GM12878 (cell line): Measurements from ENCODE around the gene ABL1. TPM values are rescaled to one million over a fixed set of nuclear protein-coding genes. Genes with fewer than 3 reads are reported as not detected.
A peak's percentile ranks its signal among the peaks of the same experiment; 100 is the strongest.

Experiments
- ATAC-seq: fragments of 200-7000 bp; cut with Tn5 transposase; 3 replicates; pipeline ENCODE4 v1.9.1; 2020; ENCODE audit warnings: mild to moderate bottlenecking, moderate library complexity
- BruUV-seq: library from RNA; stranded (reverse); fragments of 400-500 nt; replicated peaks from 2 replicates; lab custom pipeline; 2021; lab: Mats Ljungman, UMichigan
- CTCF ChIA-PET: fragments of 300-600 bp; sonication (Branson Sonifier 250); formaldehyde crosslinking; extraction: SDS; loops from one replicate; lab custom pipeline; 2021; ENCODE audit warnings: inconsistent platforms; lab: Yijun Ruan, JAX
- POLR2A ChIA-PET: fragments of 350-600 bp; formaldehyde crosslinking; extraction: SDS; loops from one replicate; lab custom pipeline; 2021; ENCODE audit warnings: inconsistent platforms; lab: Charles Lee
- RAD21 ChIA-PET: fragments of 300-600 bp; sonication (Branson Sonifier 250); formaldehyde crosslinking; loops from one replicate; lab custom pipeline; 2023; ENCODE audit warnings: antibody characterized with exemption; ENCODE audit not compliant: unreplicated experiment; lab: Charles Lee
- SMC1A ChIA-PET: fragments of 300-600 bp; sonication (Branson Sonifier 250); formaldehyde crosslinking; loops from one replicate; lab custom pipeline; 2023; ENCODE audit not compliant: unreplicated experiment, uncharacterized antibody; lab: Charles Lee
- DNase-seq: peaks from one replicate; pipeline ENCODE4 v3.0.0-alpha.2; 2011; ENCODE audit warnings: low read depth, low spot score
- FAIRE-seq: peaks from 3 replicates; lab custom pipeline; 2011; peaks lifted over from hg19 to GRCh38; lab: Jason Lieb, UNC
- H2AFZ ChIP-seq: 2 replicates; pipeline ENCODE4 v1.6.0; 2011; ENCODE audit warnings: low read depth, low read length, control low read depth; ENCODE audit not compliant: control insufficient read depth
- H3K27ac ChIP-seq: 2 replicates; pipeline ENCODE4 v1.5.1; 2011; ENCODE audit warnings: control low read depth; ENCODE audit not compliant: control insufficient read depth, insufficient read depth
- H3K27me3 ChIP-seq, 2 experiments: replicated peaks in 1 of 2; 2 replicates each; pipeline versions ENCODE4 v1.6.0 to v1.6.1; 2011; ENCODE audit warnings: low read length in 1 of 2; ENCODE audit not compliant: control insufficient read depth in 2 of 2, insufficient read depth in 2 of 2
- H3K36me3 ChIP-seq, 2 experiments: 2 replicates each; pipeline ENCODE4 v1.5.1; 2011; ENCODE audit warnings: low read length in 1 of 2; ENCODE audit not compliant: control insufficient read depth in 2 of 2, insufficient read depth in 2 of 2
- H3K4me1 ChIP-seq: 2 replicates; pipeline ENCODE4 v1.6.1; 2011; ENCODE audit warnings: mild to moderate bottlenecking, low read length, moderate library complexity, mixed read lengths; ENCODE audit not compliant: control insufficient read depth, insufficient read depth
- H3K4me2 ChIP-seq: 2 replicates; pipeline ENCODE4 v1.6.0; 2011; ENCODE audit warnings: control low read depth; ENCODE audit not compliant: control insufficient read depth, insufficient read depth
- H3K4me3 ChIP-seq: fragments of 200-600 bp; sonication (generic); 2 replicates; pipeline ENCODE4 v1.5.1; 2016
- H3K79me2 ChIP-seq: 2 replicates; pipeline ENCODE4 v1.6.0; 2011; ENCODE audit warnings: low read length; ENCODE audit not compliant: control insufficient read depth, insufficient read depth
- H3K9ac ChIP-seq: 2 replicates; pipeline ENCODE4 v1.8.0; 2011; ENCODE audit warnings: low read length, control low read depth, mixed read lengths; ENCODE audit not compliant: control insufficient read depth, insufficient read depth
- H3K9me3 ChIP-seq: replicated peaks from 3 replicates; pipeline ENCODE4 v1.5.1; 2011; ENCODE audit warnings: mild to moderate bottlenecking, low read length; ENCODE audit not compliant: control insufficient read depth, insufficient read depth
- H4K20me1 ChIP-seq: 2 replicates; pipeline ENCODE4 v1.6.0; 2011; ENCODE audit not compliant: control insufficient read depth, insufficient read depth
- JUND ChIP-seq: IDR thresholded peaks from 2 replicates; pipeline ENCODE4 v1.6.1; 2012; ENCODE audit warnings: low read depth, mild to moderate bottlenecking, low read length, improper control_type of control experiment, moderate library complexity
- PBX3 ChIP-seq: IDR thresholded peaks from 2 replicates; pipeline ENCODE4 v1.6.1; 2011; ENCODE audit warnings: mild to moderate bottlenecking, low read depth, low read length, moderate library complexity; ENCODE audit not compliant: insufficient replicate concordance
- POLR2AphosphoS5 ChIP-seq: IDR thresholded peaks from 2 replicates; pipeline ENCODE4 v1.6.1; 2011; ENCODE audit warnings: mild to moderate bottlenecking, low read length, inconsistent platforms
- RCOR1 ChIP-seq: conservative IDR thresholded peaks from 2 replicates; pipeline ENCODE4 v1.6.1; 2012; ENCODE audit warnings: low read depth, low read length, improper control_type of control experiment
- RELB ChIP-seq: fragments of 450-650 bp; IDR thresholded peaks from 2 replicates; pipeline ENCODE4 v1.6.1; 2017; ENCODE audit warnings: low read depth, mild to moderate bottlenecking, moderate library complexity
- REST ChIP-seq: IDR thresholded peaks from 2 replicates; pipeline ENCODE4 v1.6.1; 2012; ENCODE audit warnings: mild to moderate bottlenecking, low read depth, low read length
- SPI1 ChIP-seq: IDR thresholded peaks from 2 replicates; pipeline ENCODE4 v1.6.1; 2011; ENCODE audit warnings: low read depth, mild to moderate bottlenecking, low read length, moderate library complexity, borderline replicate concordance; ENCODE audit not compliant: insufficient read depth
- YY1 ChIP-seq: IDR thresholded peaks from 2 replicates; pipeline ENCODE4 v1.6.1; 2011; ENCODE audit warnings: low read depth, mild to moderate bottlenecking, low read length
- ZBED1 ChIP-seq: IDR thresholded peaks from 2 replicates; pipeline ENCODE4 v1.6.1; 2016; ENCODE audit warnings: borderline replicate concordance
- ZNF217 ChIP-seq: fragments of 450-650 bp; IDR thresholded peaks from 2 replicates; pipeline ENCODE4 v1.6.1; 2017; ENCODE audit warnings: antibody characterized with exemption, mild to moderate bottlenecking
- ZNF592 ChIP-seq: fragments of 450-650 bp; IDR thresholded peaks from 2 replicates; pipeline ENCODE4 v1.6.1; 2017; ENCODE audit warnings: mild to moderate bottlenecking, moderate library complexity
- WGBS: methylation state at CpG from one replicate; pipeline ENCODE4 v1.1.6; 2016; ENCODE audit warnings: low lambda C conversion rate; ENCODE audit not compliant: insufficient replicate concordance, insufficient coverage; ENCODE audit errors: missing lambda C conversion rate; 5-methylcytosine and 5-hydroxymethylcytosine counted together
- in situ Hi-C: fragments of 300-500 bp; cut with MboI; formaldehyde crosslinking; loops from 9 replicates; pipeline ENCODE4 v1.14.3; 2018; ENCODE audit warnings: mixed read lengths
- intact Hi-C: fragments of 100-400 bp; cut with micrococcal nuclease; formaldehyde crosslinking; loops from one replicate; pipeline ENCODE4 v1.14.2; 2022; ENCODE audit not compliant: unreplicated experiment
- polyA plus RNA-seq, 11 experiments: library from polyadenylated mRNA; depleted of rRNA in 4 of 11; unstranded in 6 of 11; stranded (reverse) in 5 of 11; fragments of >200 nt; fragmentation: Nextera tagmentation in 4 of 11; fragmentation: Illumina TruSeq in 1 of 11; extraction: Ambion mirVana in 4 of 11; extraction: Trizol in 1 of 11; gene quantifications; 1 replicate in 1 of 11; 2 replicates in 10 of 11; pipeline versions ENCODE4 v1.2.1 to v1.2.3, GENCODE V29; 2011 to 2016; ENCODE audit warnings: inconsistent platforms in 2 of 11, missing spikeins in 2 of 11, low read depth in 1 of 11
- total RNA-seq, 4 experiments: library from RNA; depleted of rRNA in 3 of 4; stranded (reverse); fragments of >200 nt in 3 of 4; fragmentation: Illumina TruSeq in 1 of 4; extraction: Trizol in 1 of 4; gene quantifications; 2 replicates each; pipeline versions ENCODE4 v1.2.1 to v1.2.3, GENCODE V29; 2013 to 2021

Gene ABL1
- total and polyA plus RNA-seq, 10 of the 15 experiments (the other 5 are each of a cell fraction or from before 2014, with no cell fraction given) = 0.79 to 51.5 (median 16.3) TPM

- H3K36me3 ChIP-seq = no peaks in the 10 kb centered on the region
- H3K27ac ChIP-seq = no peak overlapping the region
- POLR2A ChIA-PET = interaction anchor here (0.7 to 0.9 kb wide), 3 partner anchors 8 to 39 kb away, joined by 3 to 4 read pairs (median 3); no protein-coding TSS in a partner anchor
- WGBS = 4% methylated on average over 1 of the region's 1 CpG
- intact Hi-C loops = no loop called here
- peak; percentile 92 for ATAC-seq
- BruUV-seq = no TSS peak
- peaks cover 16% of the 10 kb centered on the region for H3K4me1 ChIP-seq
- peak; percentile 61 for DNase-seq
- FAIRE-seq = no peak
- CTCF ChIA-PET = interaction anchor here (1.0 to 2.4 kb wide), 9 partner anchors 9 to 104 kb away, joined by 3 to 9 read pairs (median 4); no protein-coding TSS in a partner anchor
- RAD21 ChIA-PET = interaction anchor here (1.2 to 2.6 kb wide), 2 partner anchors 9 to 105 kb away, joined by 3 to 10 read pairs; no protein-coding TSS in a partner anchor
- no peaks in the 10 kb centered on the region for H3K27me3 ChIP-seq
- SMC1A ChIA-PET = interaction anchor here (0.8 to 2.5 kb wide), 13 partner anchors 9 to 113 kb away, joined by 3 to 9 read pairs (median 4); partner anchors contain the start of gene EXOSC2
- no peaks in the 10 kb centered on the region for H4K20me1 ChIP-seq
- H3K9ac ChIP-seq = no peak overlapping the region
- H3K79me2 ChIP-seq = no peaks in the 10 kb centered on the region
- H3K4me2 ChIP-seq = peak overlapping the region; percentile 26
- H3K9me3 ChIP-seq = no peaks in the 10 kb centered on the region; the same call in 1 of the 3 replicates
- in situ Hi-C loops = no loop called here
- H3K4me3 ChIP-seq = no peak overlapping the region
- H2AFZ ChIP-seq = no peak overlapping the region
- TF ChIP-seq RELB (no peak), REST (no peak), JUND (no peak), YY1 (no peak), PBX3 (peak; percentile 36), SPI1 (peak; percentile 41; the same call in 1 of the 2 replicates), ZNF217 (no peak), ZNF592 (no peak), RCOR1 (no peak), POLR2AphosphoS5 (no peak), ZBED1 (no peak)
Observed at GRCh38 chr9:130805510-130806326, 29.3 kb upstream of the ABL1 start.
